ENCODE measurements around the gene NR2F2.
"Not testable (repeated sequence)": the region's sequence is repeated elsewhere in the genome, so short reads cannot be mapped to it uniquely, and the experiment has no call there.

The NR2F2 gene

GRCh38 chr15:96369351-96369750, 38.9 kb downstream of the NR2F2 start:
- peaks cover 58% of the 10 kb centered on the region for H3K27me3 Mint-ChIP-seq (ENCODE audit: low read depth)
- peaks cover 4% of the 10 kb centered on the region for H3K9me3 Mint-ChIP-seq
- peaks cover 2% of the 10 kb centered on the region for H3K4me1 Mint-ChIP-seq (ENCODE audit: low read depth)
- H3K27ac Mint-ChIP-seq: no peak overlapping the region
- H3K36me3 Mint-ChIP-seq (ENCODE audit: low read depth): peaks cover 2% of the 10 kb centered on the region
- H3K4me3 Mint-ChIP-seq: no peak overlapping the region

GRCh38 chr15:96369825-96370621, 39.5 kb downstream of the NR2F2 start:
- Mint-ChIP-seq H3K9me3 (peaks cover 4% of the 10 kb centered on the region), H3K27me3 (ENCODE audit: low read depth) (peaks cover 51% of the 10 kb centered on the region), H3K4me1 (ENCODE audit: low read depth) (peaks cover 2% of the 10 kb centered on the region), H3K4me3 (no peak overlapping the region), H3K36me3 (ENCODE audit: low read depth) (peaks cover 2% of the 10 kb centered on the region), H3K27ac (no peak overlapping the region)

GRCh38 chr15:96372554-96372953, 42.1 kb downstream of the NR2F2 start:
- H3K27ac Mint-ChIP-seq: no peak overlapping the region
- peaks cover 32% of the 10 kb centered on the region for H3K27me3 Mint-ChIP-seq (ENCODE audit: low read depth)
- H3K4me3 Mint-ChIP-seq: no peak overlapping the region
- peaks cover 2% of the 10 kb centered on the region for H3K9me3 Mint-ChIP-seq
- peaks cover under 1% of the 10 kb centered on the region for H3K36me3 Mint-ChIP-seq (ENCODE audit: low read depth)
- H3K4me1 Mint-ChIP-seq (ENCODE audit: low read depth): no peaks in the 10 kb centered on the region

GRCh38 chr15:96374499-96374898, 44.0 kb downstream of the NR2F2 start:
- H3K27me3 Mint-ChIP-seq (ENCODE audit: low read depth): peaks cover 14% of the 10 kb centered on the region
- H3K27ac Mint-ChIP-seq: no peak overlapping the region
- no peaks in the 10 kb centered on the region for H3K36me3 Mint-ChIP-seq (ENCODE audit: low read depth)
- H3K4me1 Mint-ChIP-seq (ENCODE audit: low read depth): no peaks in the 10 kb centered on the region
- H3K4me3 Mint-ChIP-seq: no peak overlapping the region
- H3K9me3 Mint-ChIP-seq: no peaks in the 10 kb centered on the region

- H3K4me1 Mint-ChIP-seq (ENCODE audit: low read depth); H3K27me3 Mint-ChIP-seq (ENCODE audit: low read depth); H3K27ac Mint-ChIP-seq; H3K4me3 Mint-ChIP-seq; H3K36me3 Mint-ChIP-seq (ENCODE audit: low read depth); H3K9me3 Mint-ChIP-seq: not testable (repeated sequence)
Observed at GRCh38 chr15:96379592-96379991, 49.1 kb downstream of the NR2F2 start.

GRCh38 chr15:96381463-96381862, 51.0 kb downstream of the NR2F2 start:
- no peak overlapping the region for H3K4me3 Mint-ChIP-seq
- no peaks in the 10 kb centered on the region for H3K36me3 Mint-ChIP-seq (ENCODE audit: low read depth)
- H3K9me3 Mint-ChIP-seq: no peaks in the 10 kb centered on the region
- H3K4me1 Mint-ChIP-seq (ENCODE audit: low read depth): no peaks in the 10 kb centered on the region
- no peak overlapping the region for H3K27ac Mint-ChIP-seq
- H3K27me3 Mint-ChIP-seq (ENCODE audit: low read depth): no peaks in the 10 kb centered on the region

- Mint-ChIP-seq H3K36me3 (ENCODE audit: low read depth) (no peaks in the 10 kb centered on the region), H3K4me3 (no peak overlapping the region), H3K27ac (no peak overlapping the region), H3K4me1 (ENCODE audit: low read depth) (no peaks in the 10 kb centered on the region), H3K9me3 (no peaks in the 10 kb centered on the region), H3K27me3 (ENCODE audit: low read depth) (no peaks in the 10 kb centered on the region)
Observed at GRCh38 chr15:96385195-96385594, 54.7 kb downstream of the NR2F2 start.

GRCh38 chr15:96388673-96389072, 58.2 kb downstream of the NR2F2 start:
- Mint-ChIP-seq H3K27ac (no peak overlapping the region), H3K4me1 (ENCODE audit: low read depth) (no peaks in the 10 kb centered on the region), H3K9me3 (no peaks in the 10 kb centered on the region), H3K36me3 (ENCODE audit: low read depth) (no peaks in the 10 kb centered on the region), H3K4me3 (no peak overlapping the region), H3K27me3 (ENCODE audit: low read depth) (no peaks in the 10 kb centered on the region)
